Measurements from ENCODE around the gene OPN1MW3. TPM values are rescaled to one million over a fixed set of nuclear protein-coding genes. Genes with fewer than 3 reads are reported as not detected.

The OPN1MW3 gene
- total RNA-seq, 1 donor from 2014 or later = not detected

DNA sequence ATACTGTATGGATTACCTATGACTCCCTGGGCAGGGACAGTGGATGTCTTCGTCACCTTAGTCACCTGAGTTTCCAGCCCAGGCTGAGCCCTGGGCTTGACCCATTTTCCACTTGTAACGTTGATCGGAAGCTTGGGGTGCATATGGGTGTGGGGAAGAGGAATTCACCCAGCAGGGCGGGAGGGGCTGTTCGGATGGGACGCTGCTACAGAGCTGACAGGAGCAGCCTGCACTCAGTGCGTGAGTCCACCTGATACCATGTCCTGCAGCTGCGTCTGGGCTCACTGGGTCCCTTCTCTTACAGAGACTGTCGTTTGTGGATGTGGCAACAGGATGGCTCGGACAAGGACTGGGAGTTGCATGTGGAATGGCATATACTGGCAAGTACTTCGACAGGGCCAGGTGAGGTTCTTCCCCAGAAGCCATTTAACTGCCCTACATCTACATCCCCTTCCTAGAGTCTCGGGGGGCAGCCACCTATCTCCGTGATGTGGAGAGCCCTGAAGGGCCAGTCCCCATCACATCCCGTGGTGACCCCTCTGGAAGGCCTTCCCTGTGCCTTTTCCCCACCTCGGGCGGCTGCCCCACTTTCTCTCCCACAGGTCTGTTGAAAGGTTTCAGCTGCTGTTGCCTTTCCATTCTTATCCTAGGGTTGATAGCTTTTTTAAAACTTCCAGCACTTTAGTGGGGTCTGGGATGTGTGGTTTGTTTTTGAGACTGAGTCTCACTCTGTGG is 51.8 kb downstream of the OPN1MW3 start:
- H3K27me3 Mint-ChIP-seq = no peaks in the 10 kb centered on the region
- H3K27ac Mint-ChIP-seq = no peak overlapping the region
- TF ChIP-seq, protein P1, sequence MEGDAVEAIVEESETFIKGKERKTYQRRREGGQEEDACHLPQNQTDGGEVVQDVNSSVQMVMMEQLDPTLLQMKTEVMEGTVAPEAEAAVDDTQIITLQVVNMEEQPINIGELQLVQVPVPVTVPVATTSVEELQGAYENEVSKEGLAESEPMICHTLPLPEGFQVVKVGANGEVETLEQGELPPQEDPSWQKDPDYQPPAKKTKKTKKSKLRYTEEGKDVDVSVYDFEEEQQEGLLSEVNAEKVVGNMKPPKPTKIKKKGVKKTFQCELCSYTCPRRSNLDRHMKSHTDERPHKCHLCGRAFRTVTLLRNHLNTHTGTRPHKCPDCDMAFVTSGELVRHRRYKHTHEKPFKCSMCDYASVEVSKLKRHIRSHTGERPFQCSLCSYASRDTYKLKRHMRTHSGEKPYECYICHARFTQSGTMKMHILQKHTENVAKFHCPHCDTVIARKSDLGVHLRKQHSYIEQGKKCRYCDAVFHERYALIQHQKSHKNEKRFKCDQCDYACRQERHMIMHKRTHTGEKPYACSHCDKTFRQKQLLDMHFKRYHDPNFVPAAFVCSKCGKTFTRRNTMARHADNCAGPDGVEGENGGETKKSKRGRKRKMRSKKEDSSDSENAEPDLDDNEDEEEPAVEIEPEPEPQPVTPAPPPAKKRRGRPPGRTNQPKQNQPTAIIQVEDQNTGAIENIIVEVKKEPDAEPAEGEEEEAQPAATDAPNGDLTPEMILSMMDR (IDR thresholded peaks at IDR 0.05) = no peak
- ChIA-PET CTCF (interaction anchor here (1.2 to 2.5 kb wide), 4 partner anchors 9 to 261 kb away, joined by 3 to 22 read pairs (median 4); no protein-coding TSS in a partner anchor), POLR2A (interaction anchor here (0.6 kb wide), 1 partner anchor 142 kb away, joined by 10 read pairs; no protein-coding TSS in a partner anchor)
- H3K36me3 Mint-ChIP-seq (ENCODE audit: low read depth) = no peaks in the 10 kb centered on the region
- ATAC-seq (ENCODE audit: low read depth) (no peak), DNase-seq (no peak)
- H3K4me1 Mint-ChIP-seq = peaks cover 47% of the 10 kb centered on the region
- H3K9me3 Mint-ChIP-seq = no peaks in the 10 kb centered on the region
- intact Hi-C loops (cut with micrococcal nuclease) = no loop called here
- H3K4me3 Mint-ChIP-seq = no peak overlapping the region

DNA sequence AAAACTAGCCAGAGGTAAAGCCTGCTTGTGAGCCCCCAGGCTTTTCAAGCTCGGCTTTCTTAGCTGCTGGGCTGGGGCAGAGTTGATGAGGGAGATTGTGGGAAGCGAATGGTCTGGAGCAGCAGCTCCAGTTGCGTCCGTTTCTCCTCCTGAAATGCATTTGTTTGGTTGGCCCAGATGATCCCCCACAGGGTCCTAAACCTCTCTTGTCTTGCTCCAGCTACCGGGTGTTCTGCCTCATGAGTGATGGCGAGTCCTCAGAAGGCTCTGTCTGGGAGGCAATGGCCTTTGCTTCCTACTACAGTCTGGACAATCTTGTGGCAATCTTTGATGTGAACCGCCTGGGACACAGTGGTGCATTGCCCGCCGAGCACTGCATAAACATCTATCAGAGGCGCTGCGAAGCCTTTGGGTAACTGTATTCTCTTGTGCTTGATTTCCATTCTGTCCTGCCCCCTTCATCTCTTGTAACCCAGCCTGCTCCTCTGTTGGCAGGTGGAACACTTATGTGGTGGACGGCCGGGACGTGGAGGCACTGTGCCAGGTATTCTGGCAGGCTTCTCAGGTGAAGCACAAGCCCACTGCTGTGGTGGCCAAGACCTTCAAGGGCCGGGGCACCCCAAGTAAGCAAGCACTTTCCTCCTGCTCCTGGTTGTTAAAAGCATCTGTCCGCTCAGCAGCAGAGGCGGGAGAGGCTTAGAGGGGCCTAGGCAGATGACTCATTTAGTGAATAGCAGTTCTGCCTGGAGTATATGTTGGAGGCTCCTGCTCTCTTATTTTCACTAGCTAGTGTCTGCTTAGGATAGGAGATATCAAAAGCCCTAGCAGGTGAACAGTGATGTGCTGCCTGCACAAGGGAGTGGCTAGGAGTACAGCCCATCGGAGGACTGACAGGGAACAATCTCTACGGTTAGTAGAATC is 53.5 kb downstream of the OPN1MW3 start:
- no peak for ATAC-seq (ENCODE audit: low read depth)
- no peaks in the 10 kb centered on the region for H3K27me3 Mint-ChIP-seq
- H3K27ac Mint-ChIP-seq = no peak overlapping the region
- DNase-seq = no peak
- H3K9me3 Mint-ChIP-seq = no peaks in the 10 kb centered on the region
- POLR2A ChIA-PET = interaction anchor here (0.6 kb wide), 1 partner anchor 11 kb away, joined by 7 read pairs; no protein-coding TSS in a partner anchor
- TF ChIP-seq, protein P1 (IDR thresholded peaks at IDR 0.05) = no peak
- no peaks in the 10 kb centered on the region for H3K36me3 Mint-ChIP-seq (ENCODE audit: low read depth)
- intact Hi-C loops (cut with micrococcal nuclease) = no loop called here
- H3K4me3 Mint-ChIP-seq = no peak overlapping the region
- H3K4me1 Mint-ChIP-seq = peaks cover 34% of the 10 kb centered on the region
- CTCF ChIA-PET = no interaction called here

DNA sequence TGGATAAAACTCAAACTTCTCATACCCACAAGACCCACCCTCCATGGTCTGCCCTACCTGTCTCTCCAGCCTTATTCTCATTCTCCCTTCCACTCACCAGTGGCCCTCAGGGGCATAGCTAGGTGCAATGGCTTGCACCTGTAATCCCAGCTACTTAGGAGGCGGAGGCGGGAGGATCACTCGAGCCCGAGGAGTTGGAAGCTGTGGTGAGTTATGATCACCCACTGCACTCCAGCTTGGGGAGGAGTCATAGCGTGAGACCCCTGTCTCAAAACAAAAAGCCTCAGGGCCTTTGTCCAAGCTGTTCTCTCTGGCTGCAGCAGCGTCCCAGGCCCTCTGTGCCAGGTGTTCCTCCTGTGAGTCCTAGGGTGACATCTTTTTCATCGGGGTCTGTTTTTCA is 54.7 kb downstream of the OPN1MW3 start:
- Mint-ChIP-seq H3K36me3 (ENCODE audit: low read depth) (no peaks in the 10 kb centered on the region), H3K4me3 (no peak overlapping the region), H3K27ac (no peak overlapping the region), H3K4me1 (peaks cover 28% of the 10 kb centered on the region), H3K9me3 (no peaks in the 10 kb centered on the region), H3K27me3 (no peaks in the 10 kb centered on the region)
- CTCF ChIA-PET = no interaction called here
- intact Hi-C loops (cut with micrococcal nuclease) = no loop called here
- POLR2A ChIA-PET = no interaction called here
- DNase-seq (no peak), ATAC-seq (ENCODE audit: low read depth) (no peak)
- TF ChIP-seq, protein P1 (IDR thresholded peaks at IDR 0.05) = no peak

DNA sequence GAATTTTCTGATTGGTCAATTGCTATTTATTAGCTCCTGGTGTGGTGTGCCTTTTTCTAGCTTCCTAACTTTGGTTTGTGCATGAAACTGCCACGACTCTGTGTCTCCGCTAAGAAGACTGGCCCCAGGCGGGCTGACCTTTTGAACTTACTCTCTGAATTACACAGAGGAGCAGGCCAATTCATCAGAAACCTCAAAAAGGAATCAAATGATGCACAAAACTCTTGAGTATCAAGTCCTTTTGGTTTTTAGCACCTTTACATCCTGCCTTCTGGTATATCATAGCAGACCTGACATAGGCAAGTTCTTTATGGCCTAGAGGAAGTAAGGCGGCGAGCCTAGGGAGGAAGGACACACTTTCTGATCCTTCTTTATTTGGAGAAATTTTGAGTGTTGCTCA is 55.8 kb downstream of the OPN1MW3 start:
- Mint-ChIP-seq H3K9me3 (no peaks in the 10 kb centered on the region), H3K27me3 (no peaks in the 10 kb centered on the region), H3K4me3 (no peak overlapping the region), H3K4me1 (peaks cover 23% of the 10 kb centered on the region), H3K27ac (no peak overlapping the region), H3K36me3 (ENCODE audit: low read depth) (no peaks in the 10 kb centered on the region)
- ATAC-seq (ENCODE audit: low read depth) (no peak), DNase-seq (no peak)
- intact Hi-C loops (cut with micrococcal nuclease) = no loop called here
- ChIA-PET POLR2A (no interaction called here), CTCF (no interaction called here)
- TF ChIP-seq, protein P1 (IDR thresholded peaks at IDR 0.05) = no peak

DNA sequence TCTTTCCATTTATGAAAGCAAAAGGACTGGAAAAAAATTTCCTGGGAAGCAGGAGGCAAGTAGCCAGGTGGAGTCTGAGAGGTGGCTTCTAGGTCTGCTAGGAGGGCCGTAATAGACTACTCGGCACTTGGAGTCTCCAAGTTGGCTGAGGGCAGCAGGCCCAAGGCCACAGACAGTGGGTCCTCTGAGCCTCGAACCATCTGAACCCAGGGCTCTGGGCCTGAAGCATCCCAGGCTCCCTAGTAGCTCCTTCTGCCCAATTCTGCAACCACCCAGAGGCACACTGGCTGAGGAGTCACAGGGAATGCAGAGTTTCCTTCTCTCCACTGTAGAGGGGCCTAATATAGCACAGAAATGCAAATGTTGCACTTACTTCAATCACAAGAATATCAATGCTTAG is 58.0 kb downstream of the OPN1MW3 start:
- Mint-ChIP-seq H3K9me3 (no peaks in the 10 kb centered on the region), H3K4me1 (peaks cover 16% of the 10 kb centered on the region), H3K27me3 (no peaks in the 10 kb centered on the region), H3K36me3 (ENCODE audit: low read depth) (no peaks in the 10 kb centered on the region), H3K27ac (no peak overlapping the region), H3K4me3 (no peak overlapping the region)
- ATAC-seq (ENCODE audit: low read depth) (no peak), DNase-seq (no peak)
- POLR2A ChIA-PET = no interaction called here
- TF ChIP-seq, protein P1 (IDR thresholded peaks at IDR 0.05) = no peak
- CTCF ChIA-PET = no interaction called here
- intact Hi-C loops (cut with micrococcal nuclease) = no loop called here
